Activated CD8-positive, alpha-beta memory T cell treated with anti-CD3 and anti-CD28 coated beads, Interleukin-2, amount 50 U/mL, for 1 hour (primary cell): ENCODE results near the gene SLC7A6OS.
"Not testable (repeated sequence)": the region's sequence is repeated elsewhere in the genome, so short reads cannot be mapped to it uniquely, and the experiment has no call there.

Source experiments
- DNase-seq: peaks from one replicate; pipeline ENCODE4 v3.0.0-alpha.2; 2020; ENCODE audit errors: extremely low read depth

SLC7A6OS gene

GRCh38 chr16:68298907-68299561 lies 11.7 kb downstream of the SLC7A6OS start:
- DNase-seq: no peak

- no peak for DNase-seq
Measured at GRCh38 chr16:68298312-68298711, 12.4 kb downstream of the SLC7A6OS start.

GRCh38 chr16:68297908-68298307 lies 12.8 kb downstream of the SLC7A6OS start:
- DNase-seq: no peak

- DNase-seq: no peak
Measured at GRCh38 chr16:68296693-68297092, 14.1 kb downstream of the SLC7A6OS start.

- DNase-seq: no peak
Measured at GRCh38 chr16:68296291-68296690, 14.5 kb downstream of the SLC7A6OS start.

- no peak for DNase-seq
Measured at GRCh38 chr16:68292425-68292824, 18.3 kb downstream of the SLC7A6OS start.

GRCh38 chr16:68291227-68291626 lies 19.5 kb downstream of the SLC7A6OS start:
- DNase-seq: no peak

- no peak for DNase-seq
Measured at GRCh38 chr16:68290450-68290849, 20.3 kb downstream of the SLC7A6OS start.

GRCh38 chr16:68289621-68290329 lies 21.0 kb downstream of the SLC7A6OS start:
- no peak for DNase-seq

- no peak for DNase-seq
Measured at GRCh38 chr16:68289202-68289601, 21.5 kb downstream of the SLC7A6OS start.

- DNase-seq: not testable (repeated sequence)
Measured at GRCh38 chr16:68288796-68289195, 21.9 kb downstream of the SLC7A6OS start.

GRCh38 chr16:68288252-68288650 lies 22.5 kb downstream of the SLC7A6OS start:
- no peak for DNase-seq

GRCh38 chr16:68287276-68288251 lies 23.2 kb downstream of the SLC7A6OS start:
- no peak for DNase-seq

GRCh38 chr16:68286153-68287074 lies 24.3 kb downstream of the SLC7A6OS start:
- DNase-seq: no peak

- DNase-seq: no peak
Measured at GRCh38 chr16:68285683-68286082, 25.1 kb downstream of the SLC7A6OS start.

- DNase-seq: no peak
Measured at GRCh38 chr16:68284847-68285246, 25.9 kb downstream of the SLC7A6OS start.

- DNase-seq: no peak
Measured at GRCh38 chr16:68283801-68284598, 26.7 kb downstream of the SLC7A6OS start.

- no peak for DNase-seq
Measured at GRCh38 chr16:68283346-68283745, 27.4 kb downstream of the SLC7A6OS start.

- no peak for DNase-seq
Measured at GRCh38 chr16:68282064-68282452, 28.7 kb downstream of the SLC7A6OS start.

GRCh38 chr16:68281368-68282063 lies 29.2 kb downstream of the SLC7A6OS start:
- DNase-seq: no peak
